IMR-90 (cell line): ENCODE measurements around the gene PM20D1. TPM values are rescaled to one million over a fixed set of nuclear protein-coding genes. Genes with fewer than 3 reads are reported as not detected.
A peak's percentile ranks its signal among the peaks of the same experiment; 100 is the strongest.

Experiments
- ATAC-seq: fragments of 200-7000 bp; cut with Tn5 transposase; 2 replicates; pipeline ENCODE4 v1.9.1; 2020; ENCODE audit warnings: low read depth, mild to moderate bottlenecking, moderate library complexity
- BruUV-seq: library from RNA; stranded (reverse); fragments of 400-500 nt; replicated peaks from 2 replicates; lab custom pipeline; 2021; lab: Mats Ljungman, UMichigan
- CTCF ChIA-PET: fragments of 300-600 bp; formaldehyde crosslinking; extraction: SDS; loops from one replicate; lab custom pipeline; 2021; ENCODE audit warnings: antibody characterized with exemption; lab: Yijun Ruan, JAX
- POLR2A ChIA-PET: fragments of 300-600 bp; sonication (Branson Sonifier 250); formaldehyde crosslinking; loops from one replicate; lab custom pipeline; 2022; ENCODE audit warnings: antibody characterized with exemption; ENCODE audit not compliant: unreplicated experiment; lab: Charles Lee
- DNase-seq: peaks from one replicate; pipeline ENCODE4 v3.0.0; 2013
- H2AFZ ChIP-seq: replicated peaks from 2 replicates; pipeline ENCODE3; 2013; ENCODE audit warnings: low read length, mild to moderate bottlenecking; ENCODE audit not compliant: poor library complexity
- H2AK5ac ChIP-seq: 2 replicates; pipeline ENCODE4 v1.6.1; 2013; ENCODE audit warnings: low read depth, low read length, inconsistent platforms
- H2AK9ac ChIP-seq: replicated peaks from 2 replicates; pipeline ENCODE3; 2013; ENCODE audit warnings: mild to moderate bottlenecking, low read depth, low read length, moderate library complexity; ENCODE audit not compliant: poor library complexity
- H2BK120ac ChIP-seq: 2 replicates; pipeline ENCODE4 v1.6.1; 2013; ENCODE audit warnings: low read depth, low read length, inconsistent platforms
- H2BK15ac ChIP-seq: 3 replicates; pipeline ENCODE4 v1.6.1; 2013; ENCODE audit warnings: low read depth, low read length, inconsistent platforms
- H2BK20ac ChIP-seq: 2 replicates; pipeline ENCODE4 v1.6.1; 2013; ENCODE audit warnings: low read depth, mild to moderate bottlenecking, inconsistent platforms, low read length, moderate library complexity
- H2BK5ac ChIP-seq: 2 replicates; pipeline ENCODE4 v1.6.1; 2013; ENCODE audit warnings: mild to moderate bottlenecking, low read depth, low read length, inconsistent platforms; ENCODE audit not compliant: poor library complexity, severe bottlenecking
- H3K14ac ChIP-seq: replicated peaks from 2 replicates; pipeline ENCODE4 v1.6.1; 2013; ENCODE audit warnings: low read depth, low read length, inconsistent platforms
- H3K18ac ChIP-seq: 2 replicates; pipeline ENCODE4 v1.6.1; 2013; ENCODE audit warnings: low read depth, low read length, control low read depth
- H3K23ac ChIP-seq: 2 replicates; pipeline ENCODE4 v1.6.1; 2013; ENCODE audit warnings: low read depth, low read length, inconsistent platforms
- H3K27ac ChIP-seq: 2 replicates; pipeline ENCODE4 v1.5.1; 2013; ENCODE audit warnings: mild to moderate bottlenecking, control low read depth, low read length; ENCODE audit not compliant: insufficient read depth
- H3K27me3 ChIP-seq: 2 replicates; pipeline ENCODE4 v1.6.1; 2013; ENCODE audit warnings: low read length; ENCODE audit not compliant: control insufficient read depth, insufficient read depth
- H3K36me3 ChIP-seq: 2 replicates; pipeline ENCODE4 v1.6.1; 2013; ENCODE audit warnings: low read length, mixed read lengths; ENCODE audit not compliant: control insufficient read depth, insufficient read depth
- H3K4ac ChIP-seq: 2 replicates; pipeline ENCODE4 v1.6.1; 2013; ENCODE audit warnings: low read depth, low read length, inconsistent platforms
- H3K4me1 ChIP-seq: 2 replicates; pipeline ENCODE4 v1.6.1; 2013; ENCODE audit warnings: low read length, mixed read lengths; ENCODE audit not compliant: control insufficient read depth, insufficient read depth
- H3K4me2 ChIP-seq: 2 replicates; pipeline ENCODE4 v1.6.1; 2013; ENCODE audit warnings: low read depth, mild to moderate bottlenecking, control low read depth, low read length, moderate library complexity
- H3K4me3 ChIP-seq: 2 replicates; pipeline ENCODE4 v1.5.1; 2013; ENCODE audit warnings: low read depth, mild to moderate bottlenecking, control low read depth, low read length, moderate library complexity; ENCODE audit not compliant: insufficient read depth
- H3K56ac ChIP-seq: 2 replicates; pipeline ENCODE4 v1.6.1; 2013; ENCODE audit warnings: low read length, inconsistent platforms; ENCODE audit not compliant: insufficient read depth; ENCODE audit errors: extremely low read depth
- H3K79me1 ChIP-seq, 2 experiments: 2 replicates each; pipeline ENCODE4 v1.6.1; 2013; ENCODE audit warnings: low read length in 2 of 2, inconsistent platforms in 1 of 2, low read depth in 1 of 2
- H3K9ac ChIP-seq: 2 replicates; pipeline ENCODE4 v1.6.1; 2013; ENCODE audit warnings: low read depth, low read length, control low read depth
- H3K9me1 ChIP-seq: 2 replicates; pipeline ENCODE4 v1.6.1; 2013; ENCODE audit warnings: low read length, inconsistent platforms; ENCODE audit not compliant: insufficient read depth
- H3K9me3 ChIP-seq: 2 replicates; pipeline ENCODE4 v1.6.1; 2013; ENCODE audit warnings: low read length; ENCODE audit not compliant: control insufficient read depth, insufficient read depth
- H4K20me1 ChIP-seq: 2 replicates; pipeline ENCODE4 v1.6.1; 2013; ENCODE audit warnings: low read length, inconsistent platforms; ENCODE audit not compliant: insufficient read depth
- H4K5ac ChIP-seq: 2 replicates; pipeline ENCODE4 v1.6.1; 2013; ENCODE audit warnings: mild to moderate bottlenecking, low read depth, low read length, control low read depth
- H4K8ac ChIP-seq, 2 experiments: 2 replicates each; pipeline ENCODE4 v1.6.1; 2013; ENCODE audit warnings: low read depth in 2 of 2, low read length in 2 of 2, control low read depth in 1 of 2, inconsistent platforms in 1 of 2
- H4K91ac ChIP-seq: 2 replicates; pipeline ENCODE4 v1.6.1; 2013; ENCODE audit warnings: low read depth, low read length, inconsistent platforms; ENCODE audit not compliant: insufficient read depth
- BHLHE40 ChIP-seq: fragments of 150-350 bp; IDR thresholded peaks from 2 replicates; pipeline ENCODE4 v1.6.1; 2016; ENCODE audit warnings: mild to moderate bottlenecking, low read depth, low read length
- CEBPB ChIP-seq: IDR thresholded peaks from 2 replicates; pipeline ENCODE4 v1.6.1; 2012; ENCODE audit warnings: low read depth, low read length, improper control_type of control experiment
- CHD1 ChIP-seq: IDR thresholded peaks from 2 replicates; pipeline ENCODE4 v1.6.1; 2012; ENCODE audit warnings: low read depth, low read length, improper control_type of control experiment
- CTCF ChIP-seq: conservative IDR thresholded peaks from 2 replicates; pipeline ENCODE4 v1.5.1; 2012; ENCODE audit warnings: mild to moderate bottlenecking, low read depth, low read length, improper control_type of control experiment
- FOS ChIP-seq: fragments of 150-350 bp; IDR thresholded peaks from 2 replicates; pipeline ENCODE4 v1.6.1; 2016; ENCODE audit warnings: low read depth, low read length
- MAFK ChIP-seq: IDR thresholded peaks from 2 replicates; pipeline ENCODE4 v1.6.1; 2012; ENCODE audit warnings: low read depth, low read length, improper control_type of control experiment
- MAZ ChIP-seq: IDR thresholded peaks from 2 replicates; pipeline ENCODE4 v1.6.1; 2012; ENCODE audit warnings: low read depth, mild to moderate bottlenecking, low read length, improper control_type of control experiment, moderate library complexity, borderline replicate concordance
- MXI1 ChIP-seq: IDR thresholded peaks from 2 replicates; pipeline ENCODE4 v1.6.1; 2012; ENCODE audit warnings: low read depth, mild to moderate bottlenecking, low read length, moderate library complexity, borderline replicate concordance
- NFE2L2 ChIP-seq: fragments of 150-350 bp; IDR thresholded peaks from 2 replicates; pipeline ENCODE4 v1.6.1; 2016; ENCODE audit warnings: low read depth, mild to moderate bottlenecking, low read length
- POLR2A ChIP-seq: IDR thresholded peaks from 2 replicates; pipeline ENCODE4 v1.6.1; 2012; ENCODE audit warnings: mild to moderate bottlenecking, low read depth, low read length
- RAD21 ChIP-seq: IDR thresholded peaks from 2 replicates; pipeline ENCODE4 v1.6.1; 2012; ENCODE audit warnings: low read length, improper control_type of control experiment
- RCOR1 ChIP-seq: IDR thresholded peaks from 2 replicates; pipeline ENCODE4 v1.6.1; 2012; ENCODE audit warnings: mild to moderate bottlenecking, low read length, improper control_type of control experiment; ENCODE audit not compliant: insufficient replicate concordance
- RFX5 ChIP-seq: IDR thresholded peaks from 2 replicates; pipeline ENCODE4 v1.8.0; 2012; ENCODE audit warnings: low read depth, mild to moderate bottlenecking, low read length, moderate library complexity
- SMC3 ChIP-seq: fragments of 150-350 bp; IDR thresholded peaks from 2 replicates; pipeline ENCODE4 v1.6.1; 2016; ENCODE audit warnings: low read depth, mild to moderate bottlenecking, antibody characterized with exemption, low read length, moderate library complexity
- WGBS, 2 experiments: methylation state at CpG; one replicate each; pipeline versions ENCODE4 v1.1.5 to v1.1.7; 2013; ENCODE audit warnings: missing lambda C conversion rate in 2 of 2; ENCODE audit not compliant: insufficient read length in 1 of 2; ENCODE audit errors: extremely low coverage in 2 of 2; 5-methylcytosine and 5-hydroxymethylcytosine counted together
- dilution Hi-C: fragments of 300-500 bp; cut with HindIII; formaldehyde crosslinking; loops from one replicate; pipeline ENCODE4 v1.14.3; 2018; ENCODE audit warnings: low sequenced_read_pairs; ENCODE audit not compliant: unreplicated experiment
- in situ Hi-C: fragments of 300-500 bp; cut with MboI; formaldehyde crosslinking; loops from 3 replicates; pipeline ENCODE4 v1.14.3; 2019; ENCODE audit warnings: low sequenced_read_pairs, inconsistent platforms, mixed read lengths
- intact Hi-C: fragments of 100-400 bp; cut with micrococcal nuclease; formaldehyde crosslinking; loops from 2 replicates; pipeline ENCODE4 v1.10.0; 2022
- polyA plus RNA-seq, 3 experiments: library from polyadenylated mRNA; depleted of rRNA; stranded (reverse); fragments of >200 nt; gene quantifications; 2 replicates each; pipeline ENCODE4 v1.2.3, GENCODE V29; 2012; ENCODE audit warnings: low replicate concordance in 1 of 3
- total RNA-seq: library from RNA; depleted of rRNA; stranded (reverse); fragments of >200 nt; gene quantifications from 2 replicates; pipeline ENCODE4 v1.2.3, GENCODE V29; 2012

Gene PM20D1
- total and polyA plus RNA-seq, 2 of the 4 experiments (the other 2 are of a cell fraction) = not detected

- Histone ChIP-seq H3K27me3 (no peaks in the 10 kb centered on the region; the same call in 1 of the 2 replicates), H4K91ac (no peak within 1 kb of the TSS), H2BK120ac (no peak within 1 kb of the TSS), H2BK15ac (no peak within 1 kb of the TSS; the same call in 2 of the 3 replicates), H3K9me1 (peaks cover 12% of the 10 kb centered on the region; the same call in 1 of the 2 replicates), H4K20me1 (no peaks in the 10 kb centered on the region), H2BK5ac (peak within 1 kb of the TSS; percentile 60), H3K9ac (peak within 1 kb of the TSS; percentile 75), H3K23ac (peak within 1 kb of the TSS; percentile 89), H3K14ac (peak within 1 kb of the TSS; percentile 69), H2AK5ac (0 out of 2 replicates have a peak within 1 kb of the TSS, but pooled peaks have one; percentile 13), H3K18ac (no peak within 1 kb of the TSS; the same call in 1 of the 2 replicates), H3K4me1 (peaks cover 6% of the 10 kb centered on the region; the same call in 1 of the 2 replicates), H3K4me2 (peak within 1 kb of the TSS; percentile 92), H3K4me3 (peak within 1 kb of the TSS; percentile 63), H3K27ac (peak within 1 kb of the TSS; percentile 57), H3K9me3 (no peaks in the 10 kb centered on the region), H3K36me3 (peaks cover 17% of the 10 kb centered on the region), H3K56ac (peak within 1 kb of the TSS; percentile 19), H2BK20ac (no peak within 1 kb of the TSS), H4K8ac (peak within 1 kb of the TSS in 1 of 2 experiments; percentile 47; a peak in 2 of 4 replicates), H4K5ac (no peak within 1 kb of the TSS), H3K4ac (peak within 1 kb of the TSS; percentile 66), H3K79me1 (peaks cover 17 to 43% of the 10 kb centered on the region in 2 experiments), H2AK9ac (peak within 1 kb of the TSS; percentile 91), H2AFZ (peak within 1 kb of the TSS; percentile 94)
- CTCF ChIA-PET = no interaction called here
- intact Hi-C loops = loop anchor here (1.0 to 5.0 kb wide), 4 partner anchors 64 to 164 kb away; no protein-coding TSS in a partner anchor
- POLR2A ChIA-PET = interaction anchor here (0.6 to 0.7 kb wide), 2 partner anchors 21 to 83 kb away, joined by 3 read pairs; no protein-coding TSS in a partner anchor
- ATAC-seq (peak; percentile 95), DNase-seq (peak; percentile 85)
- no TSS peak for BruUV-seq
- 1% methylated on average over 50 of the region's 83 CpGs; no CpG with 5 or more reads in 1 of the 2 experiments for WGBS, 2 experiments
- dilution Hi-C loops = no loop called here
- in situ Hi-C loops = no loop called here
- TF ChIP-seq RFX5 (no peak), MAFK (no peak), RAD21 (no peak), FOS (peak; percentile 13; the same call in 1 of the 2 replicates), CHD1 (no peak), CEBPB (no peak), POLR2A (peak; percentile 67; the same call in 1 of the 2 replicates), MXI1 (peak; percentile 58; the same call in 1 of the 2 replicates), RCOR1 (no peak), BHLHE40 (peak; percentile 93), MAZ (peak; percentile 84; the same call in 1 of the 2 replicates), SMC3 (no peak), NFE2L2 (no peak), CTCF (no peak)
These were observed 36.8 kb downstream of the PM20D1 start, which contains the start of gene SLC41A1 for GRCh38 chr1:205812878-205813754. SLC41A1 (minus strand) TSS chr1:205813198; CDS start chr1:205810441, 2,757 bp downstream.
